GM19397 (cell line): ENCODE results near the gene SLC37A1.

Experiments
- ATAC-seq: cut with Tn5 transposase; IDR thresholded peaks from one replicate; pipeline ENCODE4 v1.9.1; 2021; ENCODE audit warnings: mild to moderate bottlenecking, moderate library complexity; ENCODE audit not compliant: unreplicated experiment

The SLC37A1 gene

DNA sequence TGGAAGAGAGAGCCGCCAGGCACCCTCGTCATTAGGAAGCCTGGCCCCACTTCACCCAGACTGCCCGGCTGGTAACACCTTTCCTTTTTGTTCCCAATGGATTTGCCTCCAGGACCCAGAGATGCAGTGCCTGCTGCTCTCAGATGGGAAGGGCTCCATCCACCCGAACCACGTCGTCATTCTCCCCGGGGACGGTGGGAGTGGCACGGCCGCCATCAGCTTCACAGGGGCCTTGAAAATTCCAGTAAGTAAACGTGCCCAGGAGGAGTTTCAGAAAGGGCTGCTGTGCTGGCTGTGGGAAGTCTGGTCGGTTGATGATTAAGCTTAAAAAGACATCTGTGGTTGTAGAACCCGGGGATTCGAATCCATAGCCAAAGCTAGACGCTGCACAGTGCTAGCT, 45.2 kb downstream of the SLC37A1 start:
- no peak for ATAC-seq

DNA sequence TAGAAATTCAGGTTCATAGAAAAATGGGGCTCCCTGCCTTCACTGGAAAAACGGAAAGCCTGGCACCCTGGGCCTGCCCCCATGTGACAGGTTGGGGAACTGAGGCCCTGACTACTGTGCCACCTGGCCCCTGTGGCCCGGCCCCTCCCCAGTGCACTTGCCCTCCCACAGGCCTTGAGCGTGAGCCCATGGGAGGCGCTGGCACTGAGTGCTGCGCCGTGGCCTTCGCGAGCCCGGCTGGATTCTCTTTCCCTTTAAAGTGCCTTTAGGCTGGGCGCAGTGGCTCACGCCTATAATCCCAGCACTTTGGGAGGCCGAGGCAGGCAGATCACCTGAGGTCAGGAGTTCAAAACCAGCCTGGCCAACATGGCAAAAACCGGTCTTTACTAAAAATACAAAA, 45.7 kb downstream of the SLC37A1 start:
- no peak for ATAC-seq

DNA sequence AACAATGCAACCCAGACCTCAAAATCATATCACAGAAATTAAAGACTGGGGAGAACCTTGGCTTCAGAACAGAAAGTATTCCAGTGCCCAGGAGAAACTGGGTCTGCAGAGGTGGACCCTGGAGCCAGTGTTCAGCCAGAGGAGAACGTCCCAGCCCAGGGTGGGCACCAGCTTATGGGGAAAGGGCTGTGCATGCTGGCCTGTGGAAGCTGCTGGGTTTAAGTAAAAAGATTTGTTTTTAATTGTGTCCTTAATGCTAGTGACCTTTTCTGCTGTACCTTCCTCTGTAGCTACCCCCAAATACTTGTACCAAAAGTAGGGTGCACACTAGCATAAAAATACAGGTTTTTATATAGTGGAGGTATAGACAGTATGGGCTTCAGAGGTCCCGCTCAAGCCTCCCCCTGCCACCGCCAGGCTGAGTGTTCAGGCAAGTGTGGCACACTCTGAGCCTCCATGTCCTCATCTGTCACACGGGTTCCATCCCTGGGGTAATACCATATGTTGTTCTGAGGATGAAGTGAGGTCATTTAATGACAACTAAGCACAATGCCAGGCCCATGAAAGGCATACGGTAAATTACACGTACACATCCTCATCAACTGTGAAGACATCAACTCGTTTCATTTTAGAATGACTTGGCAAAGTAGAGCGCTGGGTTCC, 47.0 kb downstream of the SLC37A1 start:
- no peak for ATAC-seq

DNA sequence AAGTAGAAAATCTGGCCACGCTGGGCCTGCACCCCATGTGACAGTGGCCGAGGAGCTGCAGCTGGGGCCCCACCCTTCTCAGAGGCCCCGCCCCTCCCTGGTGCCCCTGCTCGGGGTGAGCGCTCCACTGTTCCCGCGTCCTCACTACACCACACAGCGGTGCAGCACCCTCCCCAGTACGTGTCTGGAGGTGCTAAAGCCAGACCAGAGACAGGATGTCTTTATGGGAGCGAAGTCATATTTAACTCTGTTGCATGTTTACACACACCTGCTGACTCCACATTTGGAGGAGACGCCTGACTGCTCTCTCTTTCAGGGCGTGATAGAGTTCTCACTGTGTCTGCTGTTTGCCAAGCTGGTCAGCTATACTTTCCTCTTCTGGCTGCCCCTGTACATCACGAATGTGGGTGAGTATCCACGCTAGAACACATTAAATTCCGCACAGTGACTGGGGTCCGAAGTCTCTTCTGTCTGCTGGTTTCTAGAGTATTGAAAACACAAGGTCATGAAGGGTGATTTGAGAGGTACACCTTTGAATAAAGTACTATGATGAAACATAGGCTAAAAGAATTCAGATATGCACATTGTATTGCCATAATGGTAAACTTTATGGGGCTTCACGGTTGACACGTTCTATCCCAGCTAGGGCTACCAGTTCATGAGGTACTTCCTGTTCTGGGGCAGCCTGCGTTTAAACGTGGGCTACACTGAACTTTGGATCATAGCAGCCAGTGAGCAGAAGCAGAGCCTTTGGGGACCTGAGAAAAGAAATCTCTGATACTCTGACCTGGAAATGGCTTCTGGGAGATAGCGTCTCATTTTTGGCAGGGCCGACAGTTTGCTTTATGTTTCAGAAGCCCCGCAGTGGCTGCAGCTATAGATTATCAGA, 48.4 kb downstream of the SLC37A1 start:
- no peak for ATAC-seq

DNA sequence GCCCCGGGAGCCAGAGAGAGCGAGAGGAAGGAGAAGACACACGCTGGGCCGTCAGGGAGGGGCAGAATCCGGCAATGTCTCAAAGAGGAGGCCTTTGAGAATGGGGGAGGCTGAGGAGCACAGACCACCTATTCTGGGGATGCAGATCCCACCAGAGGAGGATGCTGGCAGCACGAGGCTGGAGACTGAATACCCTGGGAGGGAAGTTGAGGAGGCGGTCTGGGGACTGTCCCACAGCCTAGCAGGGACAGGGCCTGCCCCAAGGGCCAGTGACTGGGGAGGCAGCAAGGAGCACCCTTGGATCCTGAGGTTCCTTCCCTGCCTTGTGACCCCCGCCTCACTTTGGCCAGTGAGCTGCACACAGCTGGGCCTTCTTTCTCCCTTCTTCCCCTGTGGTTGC, 49.2 kb downstream of the SLC37A1 start:
- no peak for ATAC-seq

DNA sequence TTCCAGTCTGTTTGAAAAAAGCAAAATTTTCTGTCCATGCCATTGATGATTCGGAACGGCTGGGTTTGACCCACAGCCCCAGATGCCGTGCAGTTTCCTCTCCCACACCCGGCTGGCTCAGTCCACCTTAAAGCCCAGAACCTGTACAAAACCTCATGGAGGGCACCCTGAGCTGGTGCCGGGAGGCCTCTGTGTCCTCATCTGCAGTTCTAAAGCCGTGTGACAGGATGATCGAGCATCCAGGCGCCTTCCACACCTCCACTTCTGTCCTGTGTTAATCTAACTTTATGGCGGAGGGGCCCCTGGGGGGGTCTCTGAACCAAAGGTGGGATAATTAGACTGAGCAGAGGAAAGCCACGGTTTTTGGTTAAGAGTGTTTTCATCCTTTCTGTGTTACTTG, 49.6 kb downstream of the SLC37A1 start:
- no peak for ATAC-seq

DNA sequence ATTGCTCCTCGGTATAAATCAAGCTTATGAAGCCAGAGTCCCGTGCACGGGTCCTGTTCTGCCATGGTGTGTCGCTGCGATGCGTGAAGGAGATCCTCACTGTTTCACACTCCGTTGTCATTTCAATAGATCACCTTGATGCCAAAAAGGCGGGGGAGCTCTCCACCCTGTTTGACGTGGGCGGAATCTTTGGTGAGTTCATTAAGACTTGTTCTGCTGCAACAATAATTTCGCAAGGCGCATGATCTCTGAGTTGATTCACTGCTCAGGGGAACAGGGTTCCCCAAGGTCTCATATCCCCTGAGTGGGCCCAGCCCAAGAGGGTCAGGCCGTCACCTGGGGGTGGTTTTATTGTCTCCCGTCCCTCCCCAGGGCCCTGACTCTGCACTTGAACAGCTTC, 50.0 kb downstream of the SLC37A1 start:
- ATAC-seq, result no peak

DNA sequence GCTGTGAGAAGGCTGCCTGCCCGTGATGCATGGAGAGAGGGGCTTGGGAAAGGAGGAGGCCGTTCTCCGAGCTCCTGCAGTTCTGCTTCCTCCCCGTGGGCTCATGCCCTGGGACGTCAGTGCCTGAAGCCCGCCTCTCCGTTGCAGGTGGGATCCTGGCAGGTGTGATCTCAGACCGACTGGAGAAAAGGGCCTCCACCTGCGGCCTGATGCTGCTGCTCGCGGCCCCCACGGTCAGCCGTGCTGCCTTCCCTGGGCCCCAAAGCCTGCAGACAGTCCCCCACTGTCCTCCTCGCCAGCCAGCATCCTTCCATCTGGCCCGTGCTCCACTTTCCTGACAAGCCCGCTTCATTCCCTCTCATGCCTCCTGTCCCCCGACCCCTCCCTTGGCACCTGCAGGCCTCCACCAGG, 50.9 kb downstream of the SLC37A1 start:
- ATAC-seq, result no peak

DNA sequence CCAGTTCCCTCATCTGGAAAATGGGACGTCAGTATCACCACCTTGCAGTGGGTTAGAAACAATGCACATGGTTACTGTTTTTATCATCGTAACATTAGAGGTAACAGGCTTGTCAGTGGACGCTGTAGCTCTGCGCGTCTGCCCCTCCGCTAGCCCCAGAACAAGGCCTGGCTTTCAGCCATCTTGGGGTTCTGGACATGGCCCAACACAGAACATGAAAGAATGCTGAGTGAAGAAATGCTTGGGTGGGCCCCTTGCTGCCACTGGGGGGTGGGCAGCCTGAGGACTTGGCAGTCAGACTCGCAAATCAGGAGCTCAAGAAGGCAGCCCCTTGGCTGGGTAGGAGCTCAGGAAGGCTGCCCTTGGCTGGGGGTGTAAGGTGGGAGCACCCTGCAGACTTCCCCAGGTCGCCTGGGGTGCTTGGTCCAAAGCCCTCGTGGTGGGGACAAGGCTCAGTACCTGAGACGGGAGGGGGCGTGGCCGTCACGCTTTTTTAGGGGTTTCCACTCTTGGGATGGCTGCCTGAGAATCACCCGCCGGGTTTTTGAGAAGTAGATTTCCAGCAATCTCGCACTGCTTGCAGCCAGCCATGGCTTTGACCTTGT, 51.7 kb downstream of the SLC37A1 start:
- no peak for ATAC-seq

DNA sequence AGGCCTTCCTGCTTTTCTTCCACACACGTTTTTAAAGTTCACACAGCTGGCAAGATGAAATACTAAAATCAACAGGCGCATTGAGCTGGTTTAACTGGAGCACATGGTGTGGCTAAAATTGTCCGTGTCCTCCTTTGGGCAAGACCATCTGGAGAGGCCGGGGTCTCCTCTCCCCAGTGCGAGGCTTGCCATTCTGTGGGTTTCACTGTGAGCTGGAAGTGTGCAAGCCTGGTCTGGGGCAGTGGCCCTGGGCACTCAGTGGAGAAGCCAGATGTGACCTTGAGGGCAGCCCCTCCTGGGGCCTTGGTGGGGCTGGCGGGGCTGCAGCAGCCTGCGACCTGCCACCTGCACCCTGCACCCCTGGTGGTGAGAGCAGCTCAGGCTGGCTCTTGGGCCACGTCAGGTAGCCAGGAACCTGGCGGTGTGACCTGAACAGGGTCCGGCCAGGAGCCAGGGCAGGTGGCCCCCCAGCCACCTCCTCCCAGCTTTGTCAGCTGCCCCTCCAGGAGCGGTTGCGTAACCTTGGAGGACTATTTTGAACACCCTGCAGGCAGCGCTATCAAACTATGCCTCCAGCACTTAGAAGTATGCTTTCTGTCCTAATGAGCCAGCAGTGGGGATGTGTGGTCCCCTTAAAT, 52.4 kb downstream of the SLC37A1 start:
- no peak for ATAC-seq

DNA sequence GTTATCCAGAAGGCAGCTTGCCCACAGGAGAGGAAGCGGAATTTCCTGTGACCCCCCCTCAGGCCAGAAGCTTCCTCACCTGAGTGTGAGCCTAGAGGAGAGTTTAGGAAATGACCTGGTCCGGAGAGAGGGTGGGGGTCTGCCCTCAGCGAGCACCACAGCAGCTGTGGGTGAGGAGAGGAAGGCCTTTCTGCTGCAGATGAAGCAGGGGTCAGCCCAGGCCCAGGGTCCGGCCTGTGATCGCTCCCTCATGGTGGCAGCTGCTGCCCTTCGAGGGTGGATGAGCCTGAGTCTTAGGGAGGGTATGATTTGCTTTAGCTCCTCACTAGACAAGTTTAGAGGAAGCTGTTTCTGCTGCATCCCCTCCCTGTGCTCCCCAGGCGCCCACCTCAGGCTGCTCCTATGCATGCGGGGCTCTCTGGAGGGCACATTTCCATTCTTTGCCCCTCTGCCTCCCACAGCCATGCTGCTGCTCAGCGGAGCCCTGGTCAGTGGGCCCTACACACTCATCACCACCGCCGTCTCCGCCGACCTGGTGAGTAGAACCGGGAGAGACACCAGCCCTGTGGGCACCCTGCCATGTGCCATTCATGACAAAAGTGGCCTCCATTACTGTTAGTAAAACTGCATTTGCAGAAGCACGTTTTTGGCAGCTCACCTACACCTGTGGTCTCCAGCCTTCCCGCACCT, 53.0 kb downstream of the SLC37A1 start:
- ATAC-seq, result no peak

DNA sequence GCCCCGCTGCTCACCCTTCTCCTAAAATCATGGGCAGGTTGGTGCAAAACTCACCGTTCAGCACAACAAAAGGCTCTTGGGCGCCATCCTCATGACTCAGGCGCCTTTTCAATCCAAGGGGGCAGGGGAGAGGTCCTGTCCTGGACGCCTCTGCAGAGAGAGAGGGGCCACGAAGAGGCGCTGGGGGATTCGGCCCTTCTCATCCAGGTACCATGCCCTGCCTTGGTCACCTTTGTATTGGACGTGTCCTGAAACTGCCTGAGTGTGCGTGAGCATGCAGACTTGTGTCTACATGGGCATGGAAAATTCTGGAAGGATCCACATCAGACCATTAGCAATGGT, 53.5 kb downstream of the SLC37A1 start:
- no peak for ATAC-seq

DNA sequence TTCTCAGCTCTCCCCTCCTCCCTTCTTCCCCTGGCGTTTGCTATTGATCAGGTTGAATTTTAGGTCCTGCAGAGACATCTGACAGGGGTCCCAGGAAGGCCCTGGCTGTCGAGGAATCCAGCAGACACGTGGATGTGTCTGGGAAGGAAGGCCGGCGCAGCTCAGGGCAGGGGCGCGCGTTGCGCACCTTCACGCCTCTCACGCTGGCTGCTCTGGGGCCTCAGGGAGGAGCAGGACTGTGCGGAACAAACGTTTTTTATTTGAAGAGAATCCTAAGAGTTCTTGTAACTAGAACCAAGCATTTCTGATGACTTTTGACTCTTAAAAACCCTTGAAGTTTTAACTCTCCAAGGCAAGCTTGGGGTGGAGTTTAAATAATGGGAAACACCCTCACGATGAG, 54.2 kb downstream of the SLC37A1 start:
- no peak for ATAC-seq

DNA sequence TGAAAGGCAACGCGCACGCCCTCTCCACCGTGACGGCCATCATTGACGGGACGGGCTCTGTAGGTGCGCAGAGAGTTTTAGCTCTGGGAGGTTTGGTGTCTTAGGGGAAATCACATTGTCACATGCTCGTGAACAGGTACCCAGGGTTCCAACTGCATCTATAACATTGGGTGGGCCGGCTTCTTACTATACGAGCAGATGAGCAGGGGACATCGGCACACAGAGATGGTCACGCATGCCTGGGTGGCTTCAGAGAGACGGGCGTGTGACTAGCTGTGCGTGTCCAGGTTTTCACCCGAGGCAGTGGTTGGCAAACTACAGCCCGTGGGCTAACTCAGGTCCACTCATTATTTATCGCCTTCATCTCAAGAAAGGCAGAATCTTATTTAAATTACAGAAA, 54.7 kb downstream of the SLC37A1 start:
- no peak for ATAC-seq

DNA sequence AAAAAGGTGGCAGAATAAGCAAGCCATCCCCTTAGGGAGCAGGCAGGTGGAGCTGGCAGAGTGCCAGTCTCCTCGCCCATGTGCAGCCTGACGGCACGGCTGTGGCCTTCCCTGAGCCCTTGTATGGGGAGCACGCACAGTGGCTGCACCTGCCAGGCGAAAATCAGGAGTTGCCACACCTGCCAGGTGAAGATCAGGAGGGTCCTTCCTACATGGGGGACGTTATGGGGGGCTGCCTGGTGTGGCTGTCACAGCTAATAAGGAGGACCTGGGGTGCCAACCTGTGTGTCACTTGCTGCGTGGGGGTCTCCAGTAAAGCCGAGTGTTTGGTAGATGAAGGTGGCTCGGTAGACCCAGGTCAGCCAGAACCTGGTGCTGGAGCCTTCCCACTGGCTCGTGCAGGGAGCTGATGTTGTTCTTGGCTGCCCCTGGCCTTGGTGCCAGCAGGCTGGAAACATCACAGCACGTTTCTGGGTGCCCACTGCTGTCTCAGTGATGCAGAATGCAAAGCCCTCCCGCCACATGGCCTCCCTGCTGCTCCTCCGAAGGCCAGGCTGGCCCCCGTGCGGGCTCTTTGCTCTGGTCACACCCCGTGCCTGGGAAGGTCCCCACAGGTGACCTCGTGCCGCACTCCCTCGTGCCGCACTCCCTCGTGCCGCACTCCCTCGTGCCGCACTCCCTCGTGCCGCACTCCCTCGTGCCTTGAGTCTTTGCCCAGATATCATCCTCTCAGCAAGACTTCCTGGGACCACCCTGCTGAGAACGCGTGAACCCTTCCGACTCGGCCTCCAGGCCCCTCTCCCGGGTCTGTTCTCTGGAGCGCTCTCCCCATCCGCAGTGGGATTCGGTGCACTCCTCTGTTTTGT, 55.4 kb downstream of the SLC37A1 start:
- no peak for ATAC-seq

DNA sequence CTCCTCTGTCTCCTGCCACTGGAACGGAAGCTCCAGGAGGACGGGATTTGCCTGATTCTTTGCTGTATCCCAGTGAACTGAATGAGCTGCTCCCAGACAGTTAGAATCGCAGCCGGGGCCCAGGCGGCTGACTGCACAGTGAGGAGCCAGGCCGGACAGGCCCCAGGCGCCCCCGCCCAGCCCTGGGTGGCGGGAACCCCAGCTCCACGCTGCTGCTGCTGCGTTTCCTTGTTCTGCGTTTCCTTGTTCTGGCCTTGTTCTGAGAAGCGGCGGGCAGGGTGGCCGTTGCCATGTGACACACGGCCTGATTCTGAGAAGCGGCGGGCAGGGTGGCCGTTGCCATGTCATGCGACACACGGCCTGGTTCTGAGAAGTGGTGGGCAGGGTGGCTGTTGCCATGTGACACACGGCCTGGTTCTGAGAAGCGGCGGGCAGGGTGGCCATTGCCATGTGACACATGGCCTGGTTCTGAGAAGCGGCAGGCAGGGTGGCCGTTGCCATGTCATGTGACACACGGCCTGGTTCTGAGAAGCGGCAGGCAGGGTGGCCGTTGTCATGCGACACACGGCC, 56.2 kb downstream of the SLC37A1 start:
- ATAC-seq, result no peak

DNA sequence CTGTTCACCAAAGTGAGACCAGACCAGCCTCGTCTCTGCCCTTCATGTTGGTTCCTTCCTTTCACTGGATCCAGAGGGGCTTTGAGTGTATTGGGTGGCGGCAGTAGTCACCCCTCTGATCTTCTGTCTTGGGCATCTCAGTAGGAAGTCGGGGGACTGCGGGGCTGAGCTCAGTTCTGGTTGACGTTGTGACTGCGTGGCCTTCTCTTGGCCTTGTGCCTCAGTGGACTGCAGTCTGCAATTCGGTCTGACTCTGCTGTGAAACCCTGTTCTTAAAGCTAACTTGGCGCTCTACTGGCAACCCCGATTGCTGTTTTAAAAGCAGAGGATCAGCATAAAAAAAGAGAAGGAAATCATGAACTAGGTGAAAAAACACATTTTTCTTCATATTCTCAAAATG, 56.7 kb downstream of the SLC37A1 start:
- no peak for ATAC-seq

DNA sequence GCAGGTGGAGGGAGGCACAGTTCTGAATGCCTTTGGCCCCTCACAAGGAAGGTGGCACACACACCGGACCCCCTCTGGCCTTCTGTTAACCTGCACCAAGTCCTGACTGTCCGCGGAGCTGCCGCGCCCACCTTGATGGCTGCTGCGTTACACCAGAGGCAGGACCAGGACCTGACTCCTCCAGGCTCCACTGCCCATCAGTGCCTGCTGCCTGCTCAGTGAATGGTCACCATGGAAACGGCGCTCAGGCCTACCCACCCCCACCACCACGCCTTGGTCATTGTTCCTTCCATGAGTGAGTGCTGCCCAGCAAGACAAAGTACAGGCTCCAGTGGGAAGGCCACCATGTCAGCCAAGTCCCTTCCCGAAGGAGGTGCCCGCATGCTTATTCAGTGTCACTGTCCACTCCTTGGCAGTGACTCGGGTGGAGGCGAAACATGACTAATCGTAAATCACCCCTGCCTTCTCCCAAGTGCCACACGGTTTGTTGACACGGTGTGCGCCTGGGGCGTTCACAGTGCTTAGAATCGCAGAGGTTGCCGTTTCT, 57.3 kb downstream of the SLC37A1 start:
- no peak for ATAC-seq

DNA sequence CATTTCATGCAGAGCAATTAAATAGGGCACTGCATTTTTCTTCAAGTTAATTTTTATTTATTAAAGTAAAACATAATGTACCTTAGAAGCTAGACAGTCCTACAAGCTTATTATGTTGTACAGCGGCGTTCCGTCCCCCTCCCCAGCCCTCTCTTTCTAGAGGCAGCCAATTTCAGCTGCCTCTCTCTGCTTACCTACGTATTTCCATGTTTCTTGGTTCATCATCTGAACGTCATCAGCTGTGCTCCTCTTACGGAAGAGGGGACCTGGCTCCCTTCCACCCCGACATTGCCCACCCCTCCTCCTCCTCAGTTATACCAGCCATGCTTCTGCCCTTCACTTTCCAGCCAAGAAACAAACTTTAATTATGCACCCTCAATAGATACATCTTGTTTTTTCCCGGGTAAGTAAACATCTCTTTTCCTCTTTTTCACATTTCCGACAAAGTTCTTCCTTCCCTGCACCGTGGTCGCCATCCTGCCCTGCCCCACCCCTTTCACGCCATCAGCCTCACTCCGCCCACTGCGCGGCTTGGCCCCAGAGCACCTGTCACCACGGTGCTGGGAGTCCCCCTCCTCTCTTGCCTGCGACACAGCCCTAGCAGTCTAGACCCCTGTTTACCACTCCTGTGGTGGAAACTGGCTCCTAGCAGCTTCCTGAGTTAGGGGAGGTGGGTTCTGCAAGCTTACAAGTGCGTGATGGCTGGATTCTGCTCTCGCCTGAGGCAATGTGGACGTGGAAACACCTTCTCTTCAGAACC, 57.9 kb downstream of the SLC37A1 start:
- ATAC-seq, result no peak
